NAMALWA (cell line): ENCODE data around the gene ARHGAP10.

Experiments used
- DNase-seq: peaks from one replicate; pipeline ENCODE4 v3.0.0-alpha.2; 2015; ENCODE audit warnings: low spot score

ARHGAP10 gene, protein sequence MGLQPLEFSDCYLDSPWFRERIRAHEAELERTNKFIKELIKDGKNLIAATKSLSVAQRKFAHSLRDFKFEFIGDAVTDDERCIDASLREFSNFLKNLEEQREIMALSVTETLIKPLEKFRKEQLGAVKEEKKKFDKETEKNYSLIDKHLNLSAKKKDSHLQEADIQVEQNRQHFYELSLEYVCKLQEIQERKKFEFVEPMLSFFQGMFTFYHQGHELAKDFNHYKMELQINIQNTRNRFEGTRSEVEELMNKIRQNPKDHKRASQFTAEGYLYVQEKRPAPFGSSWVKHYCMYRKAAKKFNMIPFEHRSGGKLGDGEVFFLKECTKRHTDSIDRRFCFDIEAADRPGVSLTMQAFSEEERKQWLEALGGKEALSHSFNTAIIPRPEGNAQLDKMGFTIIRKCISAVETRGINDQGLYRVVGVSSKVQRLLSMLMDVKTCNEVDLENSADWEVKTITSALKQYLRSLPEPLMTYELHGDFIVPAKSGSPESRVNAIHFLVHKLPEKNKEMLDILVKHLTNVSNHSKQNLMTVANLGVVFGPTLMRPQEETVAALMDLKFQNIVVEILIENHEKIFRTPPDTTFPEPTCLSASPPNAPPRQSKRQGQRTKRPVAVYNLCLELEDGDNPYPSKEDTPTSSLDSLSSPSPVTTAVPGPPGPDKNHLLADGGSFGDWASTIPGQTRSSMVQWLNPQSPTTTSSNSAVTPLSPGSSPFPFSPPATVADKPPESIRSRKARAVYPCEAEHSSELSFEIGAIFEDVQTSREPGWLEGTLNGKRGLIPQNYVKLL

DNA sequence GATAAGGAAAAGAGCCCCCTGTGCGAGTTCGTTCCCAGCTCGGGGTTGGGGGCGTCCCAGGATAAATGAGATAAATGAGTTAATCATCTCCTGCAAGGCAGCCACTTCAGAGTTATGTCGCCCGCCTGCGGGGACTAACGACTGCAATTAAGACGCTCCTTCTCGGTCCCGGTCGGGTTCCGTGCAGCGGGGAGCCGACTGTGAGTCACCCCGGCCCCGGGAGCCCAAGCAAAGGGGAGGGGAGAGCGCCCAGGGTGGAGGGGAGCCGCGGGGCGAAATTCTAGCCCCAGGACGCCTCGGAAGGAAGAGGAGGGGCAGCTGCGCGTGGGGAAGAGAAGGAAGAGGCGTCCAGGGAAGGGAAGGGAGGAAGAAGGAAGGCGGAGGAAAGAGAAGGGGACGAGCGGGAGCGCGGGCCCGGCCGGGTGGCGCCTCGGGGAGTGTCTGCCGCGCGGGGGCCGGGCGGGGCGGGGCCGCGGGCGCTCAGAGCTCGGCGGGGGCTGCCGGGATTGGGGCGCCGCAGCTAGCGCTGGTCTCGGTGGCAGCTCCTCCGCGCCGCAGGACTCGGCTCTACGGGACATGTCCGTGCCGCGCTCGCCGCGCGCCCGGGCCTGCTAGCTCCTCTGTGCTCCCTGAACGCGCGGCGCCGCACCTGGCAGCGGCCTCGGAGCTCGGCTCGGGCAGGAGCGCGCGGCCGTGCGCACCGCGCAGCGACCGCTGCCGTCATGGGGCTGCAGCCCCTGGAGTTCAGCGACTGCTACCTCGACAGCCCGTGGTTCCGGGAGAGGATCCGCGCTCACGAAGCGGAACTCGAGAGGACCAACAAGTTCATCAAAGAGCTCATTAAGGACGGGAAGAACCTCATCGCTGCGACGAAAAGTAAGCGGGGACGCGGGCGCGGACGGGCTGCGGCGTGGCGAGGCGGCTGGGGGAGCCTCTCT lies at the start of gene ARHGAP10:
Gene ARHGAP10 (plus strand): TSS at position 509 of the 938 bp plus-strand sequence. CDS start 214 bp downstream, at position 723.
- DNase-seq = no peak

DNA sequence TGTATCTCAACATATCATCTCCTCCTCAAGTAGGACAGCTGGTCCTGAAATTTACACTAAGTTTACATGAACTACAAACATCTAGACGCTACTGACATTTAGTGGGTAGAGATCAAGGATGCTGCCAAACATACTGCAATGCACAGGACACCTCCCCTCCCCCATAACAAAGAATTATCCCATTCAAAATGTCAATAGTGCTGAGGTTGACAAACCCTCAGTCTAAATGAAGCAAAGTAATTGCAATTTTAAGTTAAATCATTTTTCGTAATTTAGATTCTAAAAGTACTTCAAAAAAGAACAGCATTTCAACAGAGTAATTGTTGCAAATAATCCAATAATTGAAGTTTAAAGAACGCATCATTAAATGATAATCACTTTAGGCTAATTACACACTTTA lies 49.1 kb upstream of the ARHGAP10 start:
- DNase-seq = peak; percentile 13

DNA sequence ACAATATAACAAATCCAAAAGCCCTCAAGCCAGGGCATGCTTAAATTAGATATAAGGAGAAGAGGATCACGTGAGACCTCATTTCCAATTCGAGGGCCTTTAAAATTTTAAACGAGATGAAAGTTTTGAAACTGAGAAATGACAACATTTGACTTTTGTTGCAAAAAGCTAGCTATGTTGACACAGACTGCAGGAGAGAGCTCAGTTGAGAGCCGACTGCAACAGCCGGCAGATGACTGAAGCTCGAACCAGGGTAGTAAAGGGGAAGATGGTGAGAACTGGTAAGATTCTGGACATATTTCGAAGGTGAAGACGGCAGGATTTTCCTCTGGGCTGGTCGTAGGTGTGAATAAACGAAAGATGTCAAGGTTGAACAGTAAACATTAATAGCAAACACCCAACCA lies 48.7 kb upstream of the ARHGAP10 start:
- peak; percentile 52 for DNase-seq

DNA sequence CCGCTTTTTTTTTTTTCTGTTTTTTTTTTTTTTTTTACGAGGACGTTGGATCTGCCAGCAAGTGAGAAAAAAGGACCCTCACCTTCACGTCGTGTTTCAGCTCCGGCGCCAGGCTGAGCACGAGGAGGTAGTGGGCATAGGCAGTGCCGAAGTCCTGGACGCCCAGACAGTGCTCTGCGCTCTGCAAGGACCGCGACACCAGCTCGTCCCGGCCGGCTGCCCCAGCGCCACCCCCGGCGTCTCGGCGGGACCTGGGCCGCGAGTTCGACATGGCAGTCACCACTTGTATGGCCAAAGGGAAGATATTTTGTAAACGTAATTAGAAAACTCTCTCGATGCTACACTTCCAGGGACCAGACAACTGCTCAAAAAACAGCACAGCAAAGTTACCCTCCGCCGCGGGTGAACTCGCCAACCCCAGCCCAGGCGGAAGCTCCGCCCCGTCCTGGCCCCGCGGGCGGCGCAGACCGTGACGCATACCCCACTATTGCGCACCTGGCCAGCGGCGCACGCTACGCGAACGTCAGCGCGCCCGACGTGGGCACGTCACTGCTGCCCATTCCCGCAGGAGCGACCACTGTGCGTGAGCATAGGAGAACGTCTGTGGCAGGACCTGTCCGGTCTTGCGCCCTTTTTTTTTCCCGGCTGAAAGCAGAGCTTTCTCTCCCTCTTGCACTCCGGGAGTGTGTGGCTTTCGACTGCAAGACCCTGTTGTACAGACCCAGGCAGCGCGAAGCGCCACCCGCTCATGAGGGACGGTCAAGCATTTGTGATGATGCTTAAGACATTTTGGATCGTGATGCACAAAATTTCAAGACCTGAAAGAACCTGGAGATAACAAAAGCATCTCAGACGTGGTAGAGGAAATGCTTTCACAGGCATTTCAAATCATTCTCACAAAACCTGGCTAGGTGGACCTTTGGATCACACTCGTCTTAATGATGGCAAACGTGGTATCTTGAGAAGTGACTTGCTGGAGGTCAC lies 47.9 kb upstream of the ARHGAP10 start, which contains the start of gene PRMT9:
Gene PRMT9 (minus strand): TSS at position 447 of the 984 bp plus-strand sequence. CDS start 176 bp downstream, at position 271.
- peak; percentile 88 for DNase-seq

DNA sequence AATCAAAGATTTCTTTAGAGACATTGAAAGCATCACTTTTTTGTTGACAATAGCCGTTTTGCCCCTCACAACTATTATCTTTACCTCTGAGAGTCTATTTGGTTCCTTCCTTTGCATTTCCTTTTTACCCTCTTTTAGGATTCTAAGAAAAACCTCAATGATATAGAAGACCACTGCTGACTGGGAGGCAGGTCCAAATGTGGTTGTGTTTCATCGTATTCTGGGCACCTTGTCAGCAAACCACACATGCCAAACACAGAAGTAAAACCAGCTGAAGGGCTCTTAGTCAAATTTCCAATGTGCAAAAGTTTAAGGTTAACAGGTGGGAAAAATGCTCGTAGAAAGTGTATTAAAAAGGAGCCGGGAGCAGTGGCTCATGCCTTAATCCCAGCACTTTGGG lies 42.8 kb upstream of the ARHGAP10 start:
- DNase-seq = no peak

DNA sequence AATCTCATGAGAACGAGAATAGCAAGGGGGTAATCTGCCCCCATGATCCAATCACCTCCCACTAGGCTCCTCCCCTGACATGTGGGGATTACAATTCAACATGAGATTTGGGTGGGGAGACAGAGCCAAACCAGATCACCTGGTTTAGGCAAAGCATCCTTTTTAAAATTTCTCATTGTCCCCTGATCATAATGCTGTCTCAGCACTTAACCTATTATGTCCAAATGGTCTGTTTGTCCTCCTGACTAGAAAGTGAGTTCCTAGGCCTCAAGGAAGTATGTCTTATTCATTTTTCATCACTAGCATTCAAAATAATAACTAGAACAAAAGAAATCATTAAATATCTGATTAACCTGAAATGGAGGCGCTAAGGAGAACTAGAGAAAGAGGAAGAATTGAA lies 40.1 kb upstream of the ARHGAP10 start:
- no peak for DNase-seq

DNA sequence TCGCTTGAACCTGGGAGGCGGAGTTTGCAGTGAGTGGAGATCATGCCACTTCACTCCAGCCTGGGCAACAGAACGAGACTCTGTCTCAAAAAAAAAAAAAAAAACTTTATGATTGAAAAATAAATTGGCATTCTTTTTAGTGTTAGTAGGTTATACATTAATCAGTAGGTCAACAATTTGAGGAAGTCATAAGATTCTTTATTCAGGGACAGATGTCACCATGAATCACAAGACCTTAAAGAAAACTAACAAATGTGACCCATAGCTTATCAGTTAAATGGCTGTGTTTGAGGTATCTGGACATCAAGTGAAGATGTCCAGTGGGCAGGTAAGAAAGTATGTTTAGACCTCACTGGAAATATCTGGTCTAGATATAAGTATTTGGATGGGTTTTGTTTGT lies 38.7 kb upstream of the ARHGAP10 start:
- no peak for DNase-seq

DNA sequence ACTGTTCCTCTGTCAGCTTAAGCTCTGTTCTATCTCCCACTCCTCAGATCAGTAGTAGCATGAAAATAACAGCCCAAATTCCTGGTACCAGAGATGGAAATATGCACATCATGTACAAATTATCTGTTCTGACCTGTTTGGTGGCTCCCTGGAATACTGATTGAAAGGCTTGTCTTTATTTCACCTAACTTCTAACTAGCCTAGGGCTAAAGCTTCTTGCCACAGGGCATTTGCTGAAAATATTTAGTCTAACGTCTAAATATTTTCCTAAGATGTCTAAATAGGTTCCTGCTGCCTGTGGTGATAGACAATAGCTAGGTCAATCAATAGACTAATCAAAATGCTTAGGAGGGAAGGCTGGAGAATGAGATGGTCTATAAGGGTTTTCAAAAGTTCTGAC lies 35.0 kb upstream of the ARHGAP10 start:
- no peak for DNase-seq

DNA sequence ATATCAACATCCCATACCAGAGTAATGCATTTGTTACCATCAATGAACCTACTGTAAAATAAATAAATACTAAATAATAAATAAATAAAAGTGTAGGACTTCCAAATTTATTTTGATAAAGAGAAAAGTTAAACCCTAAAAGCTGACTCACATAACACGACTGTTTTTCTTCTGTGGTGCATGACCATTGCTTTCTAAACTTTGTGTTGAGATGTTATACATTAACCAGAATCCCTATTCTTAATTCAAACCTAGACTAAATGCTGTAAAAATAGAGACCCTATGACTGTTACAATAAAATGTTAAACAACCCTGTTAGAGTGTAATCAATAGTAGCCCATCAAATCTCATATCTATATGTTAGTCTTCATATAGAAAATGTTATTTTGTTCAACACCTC lies 27.0 kb upstream of the ARHGAP10 start:
- no peak for DNase-seq

DNA sequence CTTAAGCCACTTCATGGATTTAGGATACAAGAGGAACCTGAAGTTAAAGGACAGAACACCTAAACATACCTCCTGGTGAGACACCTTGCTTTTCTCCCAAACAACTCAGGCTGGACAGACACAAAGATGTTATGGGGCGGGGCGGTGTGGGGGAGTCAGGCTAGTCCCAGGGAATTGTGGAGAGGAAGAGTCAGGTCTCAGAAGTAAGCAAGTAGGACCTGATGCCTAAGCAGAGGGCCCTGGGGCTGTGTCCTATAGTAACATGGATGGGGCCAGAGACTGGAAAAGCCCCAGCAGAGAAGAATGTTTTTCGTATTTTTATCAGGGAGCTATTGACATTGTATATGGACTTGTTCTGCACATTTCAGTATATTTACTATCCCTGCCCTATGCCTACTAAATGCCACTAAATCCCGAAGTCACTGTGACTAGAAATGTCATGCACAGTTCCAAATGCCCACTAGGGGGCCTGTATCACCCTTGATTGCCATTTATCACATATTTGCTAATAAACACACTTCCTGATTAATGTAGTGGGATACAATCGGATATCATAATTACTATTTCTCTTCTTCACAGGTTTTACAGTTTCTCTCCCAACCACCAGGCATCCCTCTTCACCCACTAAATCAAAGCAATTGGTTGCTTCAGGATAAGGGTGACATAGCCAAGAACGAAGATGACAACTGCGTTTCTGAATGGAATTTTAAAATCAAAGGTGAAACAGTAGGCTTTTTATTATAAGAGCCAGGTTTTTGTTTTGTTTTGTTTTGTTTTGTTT lies 23.8 kb upstream of the ARHGAP10 start:
- peak; percentile 71 for DNase-seq

DNA sequence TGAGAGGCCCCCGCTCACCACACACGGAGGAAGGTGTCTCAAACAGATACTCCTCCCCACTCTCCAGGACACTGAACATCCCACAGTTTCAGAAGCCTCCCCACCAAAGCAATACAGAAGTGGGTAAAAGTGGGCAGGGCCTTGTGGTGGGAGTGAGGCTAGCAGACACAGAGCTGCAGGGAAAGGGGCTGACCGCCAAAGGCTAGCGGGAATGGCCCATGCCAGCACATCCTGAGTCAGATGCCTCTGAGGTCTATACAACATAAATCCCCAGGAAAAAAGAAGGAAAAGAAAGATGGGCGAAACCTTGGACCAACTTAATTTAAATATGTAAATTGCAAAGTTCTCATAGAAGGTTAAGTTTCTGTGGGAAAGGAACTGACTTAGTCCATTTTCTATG lies 21.9 kb upstream of the ARHGAP10 start:
- no peak for DNase-seq

DNA sequence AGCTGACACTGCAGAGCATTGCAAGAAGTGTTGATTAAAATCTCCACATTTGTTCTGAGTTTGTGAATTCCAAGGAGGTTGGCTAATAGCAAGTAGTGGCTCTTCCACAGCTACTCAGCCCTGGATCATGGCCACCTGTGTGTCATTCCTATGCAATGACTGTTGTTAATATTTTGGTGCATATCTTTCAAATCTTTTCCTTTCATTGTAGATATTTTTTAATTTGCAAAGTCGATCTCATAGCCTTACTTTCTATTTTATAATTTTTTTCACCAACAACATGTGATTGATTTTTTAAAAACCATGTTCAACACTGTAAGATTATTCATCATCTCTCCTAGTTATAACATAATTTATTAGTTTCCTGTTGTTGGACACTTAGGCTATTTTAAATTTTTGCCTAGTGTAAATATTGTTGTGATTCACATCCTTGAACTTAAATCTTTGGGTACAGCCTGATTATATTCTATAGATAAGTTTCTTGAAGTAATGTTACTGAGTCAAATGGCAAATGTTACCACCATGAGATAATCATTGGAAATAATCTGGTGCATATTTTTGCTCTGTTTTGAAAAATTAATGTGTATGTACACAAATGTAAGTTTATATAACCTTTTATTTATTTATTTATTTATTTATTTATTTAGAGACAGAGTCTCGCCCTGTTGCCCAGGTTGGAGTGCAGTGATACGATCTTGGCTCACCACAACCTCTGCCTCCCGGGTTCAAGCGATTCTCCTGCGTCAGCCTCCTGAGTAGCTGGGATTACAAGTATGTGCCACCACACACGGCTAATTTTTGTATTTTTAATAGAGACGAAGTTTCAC lies 17.1 kb upstream of the ARHGAP10 start:
- DNase-seq = no peak

DNA sequence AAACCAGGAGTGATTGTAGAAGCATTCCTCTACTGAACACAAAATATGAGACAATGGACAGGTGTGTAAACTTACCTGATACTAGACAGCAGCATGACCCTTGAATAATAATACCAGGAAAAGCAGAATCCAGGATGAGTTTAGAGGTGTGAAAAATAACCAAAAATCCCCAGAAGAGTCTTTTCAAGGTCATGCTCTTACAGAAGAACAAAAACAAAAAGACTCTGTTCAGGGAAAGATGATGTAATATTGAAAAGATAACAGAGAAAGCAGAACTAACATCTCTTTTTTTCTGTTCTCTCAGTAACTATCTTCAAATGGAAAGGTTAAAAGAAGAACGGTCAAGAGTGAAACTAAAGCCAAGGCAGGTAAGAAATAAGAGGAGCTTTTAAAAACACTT lies 14.0 kb upstream of the ARHGAP10 start:
- no peak for DNase-seq

DNA sequence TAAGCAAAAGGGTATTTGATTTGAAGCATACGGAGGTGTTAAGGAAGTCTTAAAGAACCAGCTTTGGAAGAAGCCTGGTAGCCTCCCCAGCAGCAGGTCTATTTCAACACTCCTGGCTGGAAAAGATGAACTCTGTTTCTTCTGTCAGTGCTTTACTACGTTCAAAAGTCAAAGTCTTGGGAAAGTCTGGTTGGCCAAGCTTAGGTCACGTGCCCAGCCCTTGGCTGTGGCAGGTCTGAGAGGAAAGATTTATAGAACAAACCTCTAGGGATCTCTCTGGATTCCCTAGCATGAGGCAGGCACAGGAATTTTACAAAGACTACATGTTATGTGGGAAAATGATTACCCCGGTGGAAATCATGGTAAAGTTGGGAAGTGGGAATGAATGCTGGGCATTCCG lies 8.6 kb upstream of the ARHGAP10 start:
- no peak for DNase-seq

DNA sequence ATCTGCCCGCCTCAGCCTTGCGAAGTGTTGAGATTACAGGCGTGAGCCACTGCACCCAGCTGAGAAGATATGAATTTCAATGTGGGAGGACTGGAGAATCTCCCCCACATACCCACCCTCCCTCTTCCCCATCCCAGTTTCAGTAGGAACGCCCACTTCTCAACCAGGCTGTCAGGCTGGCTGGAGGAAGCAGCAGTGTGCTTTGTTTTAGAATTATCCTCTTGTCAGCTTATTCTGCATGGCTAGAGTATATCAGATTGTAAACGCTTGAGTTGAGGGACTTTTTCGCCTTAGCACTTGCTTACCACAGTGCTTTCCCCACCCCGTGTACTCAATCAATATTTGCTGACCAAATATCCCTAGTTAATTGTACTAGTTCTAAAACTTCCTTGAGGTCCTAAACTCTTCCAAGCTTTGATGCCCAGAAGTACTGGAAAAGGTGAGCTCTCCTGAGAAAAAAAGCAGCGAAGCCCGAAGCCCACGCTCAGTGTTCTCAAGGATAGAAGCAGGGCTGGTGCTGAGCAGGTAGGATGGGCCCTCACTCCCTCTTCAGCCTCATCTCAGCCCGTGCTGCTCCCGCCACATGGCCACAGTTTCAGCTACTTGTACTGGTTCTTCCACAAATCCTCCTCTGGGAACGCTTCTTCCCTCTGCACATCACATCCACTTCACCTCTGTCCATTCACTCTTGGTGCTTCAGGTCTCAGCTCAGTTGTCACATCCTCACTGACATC lies 7.3 kb upstream of the ARHGAP10 start:
- DNase-seq = no peak

DNA sequence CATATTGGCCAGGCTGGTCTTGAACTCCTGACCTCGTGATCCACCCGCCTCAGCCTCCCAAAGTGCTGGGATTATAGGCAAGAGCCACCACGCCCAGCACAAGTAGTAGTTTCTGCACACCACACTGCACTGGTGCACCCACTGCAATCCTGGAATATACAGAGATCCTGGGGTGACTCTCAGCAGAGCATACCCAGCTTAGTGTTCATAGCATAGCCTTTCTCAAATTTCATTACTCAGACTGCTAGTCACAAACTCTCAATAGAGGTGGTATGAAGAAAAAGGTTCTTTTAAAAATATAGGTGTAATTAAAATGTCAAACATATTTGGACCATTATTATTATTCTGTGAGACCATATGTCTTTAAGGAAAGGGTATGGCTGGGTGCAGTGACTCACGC lies 6.2 kb upstream of the ARHGAP10 start:
- no peak for DNase-seq

DNA sequence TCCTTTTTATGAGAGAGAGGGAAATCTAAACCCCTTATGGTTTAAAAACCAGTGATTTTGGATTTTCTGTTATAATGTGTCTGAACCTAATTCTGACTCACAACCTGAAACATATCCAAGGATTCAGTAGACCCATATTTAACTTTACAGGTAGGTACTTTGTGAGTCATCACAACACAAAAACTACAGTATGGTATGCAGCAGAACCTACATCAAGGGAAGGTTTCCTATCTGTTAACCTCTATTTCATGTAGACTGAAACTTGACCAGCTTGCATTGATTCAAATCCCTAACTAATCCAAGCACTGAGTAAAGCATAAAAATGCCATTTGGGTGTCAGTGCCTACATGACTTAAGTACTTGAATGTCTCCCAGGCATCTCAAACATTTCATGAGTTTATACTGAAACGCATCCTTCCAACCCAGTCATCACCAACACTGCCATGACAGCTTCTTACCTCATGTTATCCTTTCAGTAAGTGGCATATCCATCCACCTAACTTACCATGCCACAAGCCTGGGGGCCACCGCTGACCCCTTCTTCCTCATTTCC lies 4.3 kb upstream of the ARHGAP10 start:
- no peak for DNase-seq

DNA sequence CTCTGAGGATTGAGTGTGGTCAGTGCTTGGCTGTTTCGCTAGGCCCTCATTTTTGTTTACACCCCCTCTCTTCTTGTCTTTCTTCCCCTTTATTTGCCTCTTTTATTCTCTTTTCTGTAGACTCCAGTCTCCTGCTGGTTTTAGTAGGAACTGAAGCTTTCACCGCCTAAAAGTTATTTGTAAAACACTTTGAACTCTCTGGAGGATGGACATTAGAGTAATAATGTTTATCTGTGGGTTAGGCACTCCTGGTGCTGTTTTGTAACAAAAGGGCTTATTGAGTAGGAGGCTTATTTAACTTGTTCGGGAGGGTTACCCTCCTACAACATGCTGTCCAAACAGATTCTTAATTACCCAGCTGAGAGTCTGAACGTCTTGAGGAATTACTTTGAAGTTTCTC lies 1.6 kb upstream of the ARHGAP10 start:
- no peak for DNase-seq
